SK-N-SH (cell line): ENCODE data around the gene AAGAB. TPM values are rescaled to one million over a fixed set of nuclear protein-coding genes. Genes with fewer than 3 reads are reported as not detected.

ENCODE experiments used
- CTCF ChIA-PET: fragments of 300-600, 350-600 bp; formaldehyde crosslinking; extraction: SDS; loops from one replicate; lab custom pipeline; 2021; lab: Yijun Ruan, JAX
- POLR2A ChIA-PET: fragments of 350-600 bp; sonication (Branson Sonifier 250); formaldehyde crosslinking; extraction: SDS; loops from one replicate; lab custom pipeline; 2020; ENCODE audit warnings: antibody characterized with exemption, inconsistent platforms; lab: Yijun Ruan, JAX
- DNase-seq: peaks from one replicate; pipeline ENCODE4 v3.0.0; 2012
- H2AFZ ChIP-seq: fragments of 200-600 bp; sonication (generic); 2 replicates; pipeline ENCODE4 v1.8.1; 2016; ENCODE audit warnings: antibody characterized with exemption, mild to moderate bottlenecking, low read depth
- H3F3A ChIP-seq: fragments of 200-600 bp; sonication (generic); replicated peaks from 2 replicates; pipeline ENCODE3; 2016; ENCODE audit warnings: antibody characterized with exemption, mild to moderate bottlenecking; ENCODE audit not compliant: insufficient read depth
- H3K27ac ChIP-seq, 2 experiments: fragments of 200-500 bp in 1 of 2; fragments of 200-600 bp in 1 of 2; sonication (Bioruptor generic) in 1 of 2; sonication (generic), shearing (Covaris generic) in 1 of 2; 2 replicates each; pipeline versions ENCODE4 v1.5.1 to v1.6.1; 2014 to 2016; ENCODE audit warnings: low read depth in 2 of 2, inconsistent platforms in 1 of 2, low read length in 1 of 2, mild to moderate bottlenecking in 1 of 2, mixed read lengths in 1 of 2
- H3K27me3 ChIP-seq: fragments of 200-600 bp; sonication (generic), shearing (Covaris generic); 2 replicates; pipeline ENCODE4 v1.6.1; 2016; ENCODE audit warnings: mixed run types; ENCODE audit not compliant: insufficient read depth
- H3K36me3 ChIP-seq, 2 experiments: fragments of 200-500 bp in 1 of 2; fragments of 200-600 bp in 1 of 2; sonication (Bioruptor generic) in 1 of 2; sonication (generic) in 1 of 2; replicated peaks in 1 of 2; 2 replicates each; pipeline versions ENCODE3 to v1.5.1; 2014 to 2016; ENCODE audit warnings: low read length in 1 of 2, mild to moderate bottlenecking in 1 of 2; ENCODE audit not compliant: insufficient read depth in 2 of 2, control insufficient read depth in 1 of 2
- H3K4me1 ChIP-seq, 2 experiments: fragments of 200-500 bp in 1 of 2; fragments of 200-600 bp in 1 of 2; sonication (Bioruptor generic) in 1 of 2; sonication (generic), shearing (Covaris generic) in 1 of 2; 2 replicates each; pipeline versions ENCODE4 v1.5.1 to v1.6.1; 2014 to 2016; ENCODE audit warnings: low read depth in 1 of 2, low read length in 1 of 2, mixed run types in 1 of 2; ENCODE audit not compliant: insufficient read depth in 2 of 2, control insufficient read depth in 1 of 2
- H3K4me2 ChIP-seq: fragments of 200-600 bp; sonication (generic), shearing (Covaris generic); 2 replicates; pipeline ENCODE4 v1.6.1; 2017; ENCODE audit warnings: mixed run types
- H3K4me3 ChIP-seq, 2 experiments: fragments of 200-500 bp in 1 of 2; fragments of 200-600 bp in 1 of 2; sonication (Bioruptor generic) in 1 of 2; sonication (generic), shearing (Covaris generic) in 1 of 2; 2 replicates each; pipeline versions ENCODE4 v1.5.1 to v1.8.1; 2014 to 2016; ENCODE audit warnings: low read depth in 2 of 2, inconsistent platforms in 1 of 2, low read length in 1 of 2, mild to moderate bottlenecking in 1 of 2, mixed read lengths in 1 of 2, moderate library complexity in 1 of 2
- H3K79me2 ChIP-seq: fragments of 200-600 bp; sonication (generic); 2 replicates; pipeline ENCODE4 v1.8.1; 2017; ENCODE audit warnings: mild to moderate bottlenecking; ENCODE audit not compliant: insufficient read depth
- H3K9ac ChIP-seq: fragments of 200-600 bp; sonication (generic); 2 replicates; pipeline ENCODE4 v1.6.1; 2017; ENCODE audit warnings: mixed run types
- H3K9me2 ChIP-seq: fragments of 200-600 bp; sonication (generic); 2 replicates; pipeline ENCODE4 v1.6.1; 2017; ENCODE audit warnings: mixed run types
- H3K9me3 ChIP-seq: fragments of 200-600 bp; sonication (generic); 2 replicates; pipeline ENCODE4 v1.6.1; 2017; ENCODE audit warnings: mixed run types, mild to moderate bottlenecking, moderate library complexity
- H4K20me1 ChIP-seq: fragments of 200-600 bp; sonication (generic); 2 replicates; pipeline ENCODE4 v1.6.1; 2017; ENCODE audit warnings: mild to moderate bottlenecking, mixed run types; ENCODE audit not compliant: insufficient read depth
- EP300 ChIP-seq, 2 experiments: IDR thresholded peaks; 2 replicates each; pipeline versions ENCODE4 v1.4.0 to v1.6.1; 2012; ENCODE audit warnings: borderline replicate concordance in 1 of 2, low read depth in 1 of 2, low read length in 1 of 2
- FOSL2 ChIP-seq: IDR thresholded peaks from 2 replicates; pipeline ENCODE4 v1.4.0; 2012; ENCODE audit warnings: low read depth, mild to moderate bottlenecking, moderate library complexity, borderline replicate concordance
- FOXJ3 ChIP-seq: sonication (generic); formaldehyde crosslinking; IDR thresholded peaks from 2 replicates; pipeline ENCODE4 v1.5.1; 2020; ENCODE audit warnings: mild to moderate bottlenecking, missing genetic modification reagents
- GABPA ChIP-seq: IDR thresholded peaks from 2 replicates; pipeline ENCODE4 v1.4.0; 2012; ENCODE audit warnings: low read depth, mild to moderate bottlenecking
- PBX3 ChIP-seq: IDR thresholded peaks from 2 replicates; pipeline ENCODE4; 2012
- RCOR1 ChIP-seq: fragments of 150-350 bp; IDR thresholded peaks from 2 replicates; pipeline ENCODE4 v1.6.1; 2017; ENCODE audit warnings: antibody characterized with exemption, low read length
- RFX5 ChIP-seq: IDR thresholded peaks from 2 replicates; pipeline ENCODE4 v1.6.1; 2012; ENCODE audit warnings: mild to moderate bottlenecking, improper control_type of control experiment, low read length
- RXRA ChIP-seq: IDR thresholded peaks from 2 replicates; pipeline ENCODE4 v1.4.0; 2012; ENCODE audit warnings: low read depth, mild to moderate bottlenecking, borderline replicate concordance
- SIN3A ChIP-seq: IDR thresholded peaks from 2 replicates; pipeline ENCODE4 v1.6.1; 2012; ENCODE audit warnings: low read depth, mild to moderate bottlenecking, low read length, moderate library complexity, borderline replicate concordance
- SMC3 ChIP-seq: IDR thresholded peaks from 2 replicates; pipeline ENCODE4 v1.6.1; 2012; ENCODE audit warnings: low read depth, low read length, improper control_type of control experiment
- WGBS: methylation state at CpG from one replicate; pipeline ENCODE4 v1.1.6; 2017; ENCODE audit warnings: low lambda C conversion rate; 5-methylcytosine and 5-hydroxymethylcytosine counted together
- polyA plus RNA-seq, 3 experiments: library from polyadenylated mRNA; depleted of rRNA; stranded (reverse); fragments of >200 nt; gene quantifications; 2 replicates each; pipeline ENCODE4 v1.2.3, GENCODE V29; 2012
- TF ChIP-seq, protein P1 (sequence below): fragments of 200-600 bp; sonication (generic); IDR thresholded peaks from 2 replicates; pipeline ENCODE4 v1.6.1; 2017; ENCODE audit warnings: antibody characterized with exemption, mild to moderate bottlenecking, moderate library complexity
- TF ChIP-seq, protein P2 (sequence below): IDR thresholded peaks from 2 replicates; pipeline ENCODE4 v1.4.0; 2012; ENCODE audit warnings: low read depth, borderline replicate concordance

Gene AAGAB
- polyA plus RNA-seq, 1 of the 3 experiments (the other 2 are of a cell fraction): 24.9 TPM

DNA sequence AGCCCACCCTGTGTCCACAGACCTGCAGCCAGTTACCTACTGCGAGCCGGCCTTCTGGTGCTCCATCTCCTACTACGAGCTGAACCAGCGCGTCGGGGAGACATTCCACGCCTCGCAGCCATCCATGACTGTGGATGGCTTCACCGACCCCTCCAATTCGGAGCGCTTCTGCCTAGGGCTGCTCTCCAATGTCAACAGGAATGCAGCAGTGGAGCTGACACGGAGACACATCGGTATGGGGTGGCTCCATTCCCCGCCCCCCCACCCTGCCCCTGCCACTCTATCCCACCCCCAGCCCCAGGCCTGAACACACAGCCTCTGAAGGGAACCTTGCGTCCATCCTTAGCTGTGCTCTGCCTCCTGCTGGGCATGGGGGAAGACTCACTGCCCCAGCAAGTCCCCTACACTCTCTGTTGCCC lies 73.2 kb downstream of the AAGAB start:
- Histone ChIP-seq H3K9ac (no peak overlapping the region), H3K27ac (no peak overlapping the region)

GRCh38 chr15:67180514-67181191 lies 73.8 kb downstream of the AAGAB start:
- Histone ChIP-seq H3K27me3 (no peaks in the 10 kb centered on the region), H2AFZ (no peak overlapping the region), H3F3A (peaks cover 16% of the 10 kb centered on the region), H3K9me2 (no peaks in the 10 kb centered on the region)
- no peak for TF ChIP-seq FOSL2
- TF ChIP-seq, protein P1, sequence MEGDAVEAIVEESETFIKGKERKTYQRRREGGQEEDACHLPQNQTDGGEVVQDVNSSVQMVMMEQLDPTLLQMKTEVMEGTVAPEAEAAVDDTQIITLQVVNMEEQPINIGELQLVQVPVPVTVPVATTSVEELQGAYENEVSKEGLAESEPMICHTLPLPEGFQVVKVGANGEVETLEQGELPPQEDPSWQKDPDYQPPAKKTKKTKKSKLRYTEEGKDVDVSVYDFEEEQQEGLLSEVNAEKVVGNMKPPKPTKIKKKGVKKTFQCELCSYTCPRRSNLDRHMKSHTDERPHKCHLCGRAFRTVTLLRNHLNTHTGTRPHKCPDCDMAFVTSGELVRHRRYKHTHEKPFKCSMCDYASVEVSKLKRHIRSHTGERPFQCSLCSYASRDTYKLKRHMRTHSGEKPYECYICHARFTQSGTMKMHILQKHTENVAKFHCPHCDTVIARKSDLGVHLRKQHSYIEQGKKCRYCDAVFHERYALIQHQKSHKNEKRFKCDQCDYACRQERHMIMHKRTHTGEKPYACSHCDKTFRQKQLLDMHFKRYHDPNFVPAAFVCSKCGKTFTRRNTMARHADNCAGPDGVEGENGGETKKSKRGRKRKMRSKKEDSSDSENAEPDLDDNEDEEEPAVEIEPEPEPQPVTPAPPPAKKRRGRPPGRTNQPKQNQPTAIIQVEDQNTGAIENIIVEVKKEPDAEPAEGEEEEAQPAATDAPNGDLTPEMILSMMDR: 0 out of 2 replicates have a peak, but pooled peaks have one; percentile 22
- TF ChIP-seq, all 33 proteins: peak for 1
- Histone ChIP-seq H4K20me1 (no peaks in the 10 kb centered on the region), H3K4me3 (no peak overlapping the region), H3K79me2 (peaks cover 23% of the 10 kb centered on the region), H3K4me2 (no peak overlapping the region), H3K36me3 (peaks cover 9 to 13% of the 10 kb centered on the region in 2 experiments), H3K9me3 (no peaks in the 10 kb centered on the region), H3K9ac (no peak overlapping the region), H3K4me1 (peaks cover 31 to 37% of the 10 kb centered on the region in 2 experiments; a peak in 3 of 4 replicates), H3K27ac (no peak overlapping the region)
- peak; percentile 60 for DNase-seq
- POLR2A ChIA-PET: no interaction called here
- CTCF ChIA-PET: interaction anchor here (1.7 kb wide), 1 partner anchor 11 kb away, joined by 6 read pairs; no protein-coding TSS in a partner anchor
- 96% methylated on average over 10 of the region's 10 CpGs for WGBS

More for the DNA sequence above, 73.2 kb downstream of the AAGAB start:
- Histone ChIP-seq H3K4me1 (peaks cover 27 to 31% of the 10 kb centered on the region in 2 experiments; a peak in 3 of 4 replicates), H3K9me3 (no peaks in the 10 kb centered on the region), H4K20me1 (no peaks in the 10 kb centered on the region), H3K4me3 (no peak overlapping the region), H3K4me2 (no peak overlapping the region), H3F3A (peaks cover 16% of the 10 kb centered on the region), H3K36me3 (peaks cover 9 to 13% of the 10 kb centered on the region in 2 experiments), H2AFZ (no peak overlapping the region), H3K9me2 (no peaks in the 10 kb centered on the region), H3K27me3 (no peaks in the 10 kb centered on the region), H3K79me2 (peaks cover 23% of the 10 kb centered on the region)
- ChIA-PET POLR2A (no interaction called here), CTCF (interaction anchor here (1.4 kb wide), 1 partner anchor 234 kb away, joined by 4 read pairs; no protein-coding TSS in a partner anchor)
- 100% methylated on average over 1 of the region's 15 CpGs for WGBS
- no peak for TF ChIP-seq EP300 (IDR thresholded peaks at IDR 0.05; ENCODE audit: borderline replicate concordance in 1 of 2, low read depth in 1 of 2, low read length in 1 of 2)
- TF ChIP-seq PBX3: no peak
- no peak for TF ChIP-seq RCOR1
- TF ChIP-seq SIN3A: no peak
- no peak for TF ChIP-seq GABPA
- TF ChIP-seq, protein P2, sequence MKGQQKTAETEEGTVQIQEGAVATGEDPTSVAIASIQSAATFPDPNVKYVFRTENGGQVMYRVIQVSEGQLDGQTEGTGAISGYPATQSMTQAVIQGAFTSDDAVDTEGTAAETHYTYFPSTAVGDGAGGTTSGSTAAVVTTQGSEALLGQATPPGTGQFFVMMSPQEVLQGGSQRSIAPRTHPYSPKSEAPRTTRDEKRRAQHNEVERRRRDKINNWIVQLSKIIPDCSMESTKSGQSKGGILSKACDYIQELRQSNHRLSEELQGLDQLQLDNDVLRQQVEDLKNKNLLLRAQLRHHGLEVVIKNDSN: no peak
- TF ChIP-seq RFX5: no peak
- TF ChIP-seq FOXJ3 (CRISPR knock-in tag): no peak
- TF ChIP-seq, protein P1: no peak
- TF ChIP-seq SMC3: no peak
- no peak for TF ChIP-seq RXRA
- DNase-seq: no peak
